ENCODE measurements around the gene PDE7B. TPM values are rescaled to one million over a fixed set of nuclear protein-coding genes. Genes with fewer than 3 reads are reported as not detected.

The PDE7B gene
- total and polyA plus RNA-seq, 2 of the 8 experiments (the other 6 are each of a cell fraction or from before 2014, with no cell fraction given) = not detected

DNA sequence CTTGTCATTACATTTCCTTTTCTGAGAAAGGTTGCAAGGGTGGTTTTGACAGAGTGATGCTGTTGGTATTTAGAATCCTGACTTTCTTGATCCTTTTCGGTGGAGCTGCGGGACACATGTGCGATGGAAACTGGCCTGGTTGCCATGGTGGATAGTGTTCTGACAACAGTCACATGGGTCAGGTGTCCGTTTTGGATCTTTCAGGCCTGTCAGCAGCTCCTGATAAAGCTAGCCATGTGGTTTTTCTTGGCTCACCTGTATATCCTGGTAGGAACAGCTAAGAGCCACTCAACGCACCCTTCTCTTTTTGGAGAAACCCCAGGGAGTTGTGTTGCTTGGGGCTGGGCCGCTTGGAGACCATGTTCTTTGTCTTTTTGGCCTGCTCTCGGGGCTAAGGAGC is 221.2 kb downstream of the PDE7B start:
- no peak overlapping the region for H4K5ac ChIP-seq (ENCODE audit: insufficient read length, low read depth, low read length)
- CTCF ChIA-PET (ENCODE audit: partially characterized antibody) = no interaction called here
- H4K91ac ChIP-seq (replicated peaks; ENCODE audit: insufficient read length, low read length) = no peak overlapping the region
- H4K20me1 ChIP-seq (replicated peaks in 1 of 2; ENCODE audit: control insufficient read depth in 1 of 2, insufficient read depth in 2 of 2, low read length in 2 of 2) = no peaks in the 10 kb centered on the region
- no peak overlapping the region for H2AK5ac ChIP-seq (ENCODE audit: low read depth, low read length)
- H3K23me2 ChIP-seq (ENCODE audit: low read depth, low read length) = no peaks in the 10 kb centered on the region
- no peak overlapping the region for H2BK12ac ChIP-seq (ENCODE audit: low read depth, low read length)
- H3K9me3 ChIP-seq (ENCODE audit: insufficient read depth in 2 of 2, low read depth in 1 of 2, low read length in 1 of 2) = no peaks in the 10 kb centered on the region
- no peak overlapping the region for H2BK15ac ChIP-seq (ENCODE audit: low read length)
- H3K4me3 ChIP-seq (ENCODE audit: extremely low read depth in 1 of 4, insufficient read depth in 2 of 4, low read depth in 3 of 4, low read length in 4 of 4) = no peak overlapping the region
- H2BK20ac ChIP-seq (ENCODE audit: low read length) = no peak overlapping the region
- DNase-seq (ENCODE audit: low read depth in 1 of 2, low spot score in 2 of 2) (no peak), FAIRE-seq (no peak)
- no peak overlapping the region for H2BK120ac ChIP-seq (replicated peaks; ENCODE audit: low read depth, low read length)
- peaks cover 0 to 4% (median 2%) of the 10 kb centered on the region in 4 experiments; a peak in 2 of 7 replicates for H3K4me1 ChIP-seq (replicated peaks in 1 of 4; ENCODE audit: control insufficient read depth in 3 of 4, insufficient read depth in 4 of 4, low read length in 3 of 4)
- H3K27me3 ChIP-seq (replicated peaks in 1 of 4; ENCODE audit: control insufficient read depth in 3 of 4, extremely low read depth in 1 of 4, insufficient read depth in 3 of 4, low read length in 3 of 4) = no peaks in the 10 kb centered on the region
- H3K4me2 ChIP-seq (ENCODE audit: insufficient read depth in 1 of 2, low read depth in 2 of 2, low read length in 2 of 2) = no peak overlapping the region
- no peak overlapping the region for H3K18ac ChIP-seq (ENCODE audit: extremely low read depth, low read length)
- no peak overlapping the region for H3K27ac ChIP-seq (ENCODE audit: low read depth, low read length)
- no peaks in the 10 kb centered on the region for H3K36me3 ChIP-seq (ENCODE audit: control insufficient read depth in 2 of 4, insufficient read depth in 4 of 4, low read length in 3 of 4)
- WGBS, 2 experiments (ENCODE audit: extremely low coverage in 1 of 2, insufficient coverage in 1 of 2, insufficient read length in 1 of 2, insufficient replicate concordance in 2 of 2, low coverage in 1 of 2, low lambda C conversion rate in 2 of 2, missing lambda C conversion rate in 1 of 2) = 88% methylated on average over 7 of the region's 7 CpGs; no CpG with 5 or more reads in 1 of the 2 experiments
- H3K14ac ChIP-seq (ENCODE audit: insufficient read length) = no peak overlapping the region
- POLR2A ChIA-PET (ENCODE audit: partially characterized antibody) = no interaction called here
- H3K23ac ChIP-seq (ENCODE audit: insufficient read length) = no peak overlapping the region
- no peak overlapping the region for H3K56ac ChIP-seq (replicated peaks; ENCODE audit: insufficient read length, low read depth, low read length)
- no peak for TF ChIP-seq RBBP5 (IDR thresholded peaks at IDR 0.05; ENCODE audit: borderline replicate concordance, low read depth, low read length)
- no peak for TF ChIP-seq NANOG (IDR thresholded peaks at IDR 0.05; ENCODE audit: insufficient read depth, low read depth, low read length, poor library complexity, severe bottlenecking)
- no peak for TF ChIP-seq CBX8 (IDR thresholded peaks at IDR 0.05; ENCODE audit: borderline replicate concordance, low read depth, low read length)
- no peak for TF ChIP-seq HDAC2 (IDR thresholded peaks at IDR 0.05; ENCODE audit: borderline replicate concordance in 1 of 2, low read depth in 2 of 2, low read length in 2 of 2)
- TF ChIP-seq KDM4A (IDR thresholded peaks at IDR 0.05; ENCODE audit: low read depth, low read length, severe bottlenecking) = no peak
- no peak for TF ChIP-seq CBX5 (IDR thresholded peaks at IDR 0.05; ENCODE audit: low read depth, low read length)
- no peak for TF ChIP-seq RNF2 (IDR thresholded peaks at IDR 0.05; ENCODE audit: borderline replicate concordance, low read depth, low read length, missing control alignments, poor library complexity, severe bottlenecking)
- TF ChIP-seq, protein P1, sequence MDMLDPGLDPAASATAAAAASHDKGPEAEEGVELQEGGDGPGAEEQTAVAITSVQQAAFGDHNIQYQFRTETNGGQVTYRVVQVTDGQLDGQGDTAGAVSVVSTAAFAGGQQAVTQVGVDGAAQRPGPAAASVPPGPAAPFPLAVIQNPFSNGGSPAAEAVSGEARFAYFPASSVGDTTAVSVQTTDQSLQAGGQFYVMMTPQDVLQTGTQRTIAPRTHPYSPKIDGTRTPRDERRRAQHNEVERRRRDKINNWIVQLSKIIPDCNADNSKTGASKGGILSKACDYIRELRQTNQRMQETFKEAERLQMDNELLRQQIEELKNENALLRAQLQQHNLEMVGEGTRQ (IDR thresholded peaks at IDR 0.05; ENCODE audit: low read length) = no peak
- no peak for TF ChIP-seq RAD21 (IDR thresholded peaks at IDR 0.05 in 1 of 2, conservative IDR thresholded peaks at IDR 0.05 in 1 of 2; ENCODE audit: low read depth in 2 of 2, low read length in 2 of 2)
- no peak for TF ChIP-seq CEBPB (IDR thresholded peaks at IDR 0.05; ENCODE audit: low read depth, low read length)
- no peak for TF ChIP-seq JUND (IDR thresholded peaks at IDR 0.05; ENCODE audit: low read length)
- no peak overlapping the region for H3K4ac ChIP-seq (replicated peaks; ENCODE audit: insufficient read length, low read depth, low read length)
- no peak overlapping the region for H3K9ac ChIP-seq (replicated peaks in 1 of 4; ENCODE audit: extremely low read depth in 1 of 4, low read depth in 3 of 4, low read length in 3 of 4)
- H3K79me1 ChIP-seq (ENCODE audit: low read depth, low read length) = no peaks in the 10 kb centered on the region
- no peak overlapping the region for H2BK5ac ChIP-seq (ENCODE audit: low read depth, low read length)
- H3K79me2 ChIP-seq (ENCODE audit: control insufficient read depth in 1 of 2, insufficient read depth in 2 of 2, low read length in 2 of 2) = no peaks in the 10 kb centered on the region
- H2AFZ ChIP-seq (ENCODE audit: low read length) = no peak overlapping the region
- no peak overlapping the region for H4K8ac ChIP-seq (ENCODE audit: extremely low read depth, insufficient read depth, low read length)

Measured in H1 (cell line).